Esophagus squamous epithelium (tissue), 5 donors: ENCODE results near the gene CACNA1D. TPM values are rescaled to one million over a fixed set of nuclear protein-coding genes. Genes with fewer than 3 reads are reported as not detected.
"Not testable (repeated sequence)": the region's sequence is repeated elsewhere in the genome, so short reads cannot be mapped to it uniquely, and the experiment has no call there.

Experiments
- DNase-seq: peaks from one replicate; lab custom pipeline; 2025; lab: John Stamatoyannopoulos, UW
- H3K27ac ChIP-seq, 4 donors: fragments of 200-600 bp; sonication (generic); one replicate each; pipeline ENCODE4 v1.5.1; 2016 to 2019; ENCODE audit warnings: mild to moderate bottlenecking in 1 of 4
- H3K27me3 ChIP-seq, 4 donors: fragments of 200-600 bp; sonication (generic); 1 replicate in 3 of 4; 2 replicates in 1 of 4; pipeline versions ENCODE4 v1.5.1 to v1.6.0; 2017 to 2021; ENCODE audit warnings: antibody characterized with exemption in 1 of 4
- H3K36me3 ChIP-seq, 3 donors: fragments of 200-600 bp; sonication (generic); one replicate each; pipeline ENCODE4 v1.5.1; 2016 to 2019
- H3K4me1 ChIP-seq, 3 donors: fragments of 200-600 bp; sonication (generic); one replicate each; pipeline ENCODE4 v1.5.1; 2017 to 2019
- H3K4me3 ChIP-seq, 4 donors: fragments of 200-600 bp; sonication (generic); 1 replicate in 3 of 4; 2 replicates in 1 of 4; pipeline ENCODE4 v1.5.1; 2016 to 2019; ENCODE audit warnings: mild to moderate bottlenecking in 2 of 4, moderate library complexity in 1 of 4
- H3K9me3 ChIP-seq, 3 donors: fragments of 200-600 bp; sonication (generic); one replicate each; pipeline ENCODE4 v1.5.1; 2016 to 2019
- CTCF ChIP-seq, 6 experiments: fragments of 450-650 bp in 4 of 6; fragments of 200-600 bp in 2 of 6; sonication (generic) in 2 of 6; IDR thresholded peaks; one replicate each; pipeline ENCODE4 v1.5.1; 2016 to 2019; ENCODE audit warnings: antibody characterized with exemption in 6 of 6, mild to moderate bottlenecking in 4 of 6, moderate library complexity in 4 of 6
- POLR2A ChIP-seq, 4 donors: fragments of 450-650 bp; IDR thresholded peaks; one replicate each; pipeline ENCODE4 v1.6.1; 2017; ENCODE audit warnings: antibody characterized with exemption in 4 of 4, mild to moderate bottlenecking in 4 of 4, moderate library complexity in 3 of 4
- WGBS, 2 donors: methylation state at CpG; one replicate each; pipeline ENCODE4 v1.1.5; 2018; 5-methylcytosine and 5-hydroxymethylcytosine counted together
- intact Hi-C: fragments of 100-400 bp; cut with DNase I; formaldehyde crosslinking; loops from one replicate; pipeline ENCODE4 v1.15.0; 2022
- total RNA-seq, 4 donors: library from RNA; depleted of rRNA; stranded (reverse); fragments of >200 nt; gene quantifications; one replicate each; pipeline ENCODE4 v1.1.0, GENCODE V29; 2016
- donor health status: DM: yes; HTN: yes; CAD: no.

The CACNA1D gene
- total RNA-seq, 4 donors from 2014 or later, result 0.56 to 4.5 (median 3.1) TPM

- DNase-seq, result no peak
- WGBS, 2 donors, result 50% methylated on average over 1 of the region's 2 CpGs; no CpG with 5 or more reads in 1 of the 2 donors
- intact Hi-C loops, result no loop called here
- peaks cover 0 to 11% (median 0%) of the 10 kb centered on the region in 4 donors for H3K27me3 ChIP-seq
- H3K36me3 ChIP-seq, result no peaks in the 10 kb centered on the region
- H3K9me3 ChIP-seq, result no peaks in the 10 kb centered on the region
- no peak overlapping the region for H3K27ac ChIP-seq
- H3K4me3 ChIP-seq, result no peak overlapping the region
- TF ChIP-seq CTCF (IDR thresholded peaks at IDR 0.05) (no peak), POLR2A (IDR thresholded peaks at IDR 0.05) (no peak)
- no peaks in the 10 kb centered on the region for H3K4me1 ChIP-seq
Observed at GRCh38 chr3:53473422-53473821, 21.0 kb upstream of the CACNA1D start.

GRCh38 chr3:53476372-53476771 is 18.0 kb upstream of the CACNA1D start:
- H3K9me3 ChIP-seq, intact Hi-C loops, DNase-seq, H3K4me3 ChIP-seq, H3K27ac ChIP-seq, H3K4me1 ChIP-seq, H3K36me3 ChIP-seq: not testable (repeated sequence)
- peaks cover 0 to 25% (median 0%) of the 10 kb centered on the region in 4 donors for H3K27me3 ChIP-seq
- WGBS, 2 donors, result 82 to 92% methylated on average over 3 of the region's 3 CpGs

GRCh38 chr3:53477689-53478088 is 16.7 kb upstream of the CACNA1D start:
- H3K27me3 ChIP-seq, result peaks cover 0 to 25% (median 0%) of the 10 kb centered on the region in 4 donors
- DNase-seq, H3K9me3 ChIP-seq, H3K27ac ChIP-seq, H3K4me1 ChIP-seq, H3K36me3 ChIP-seq, H3K4me3 ChIP-seq, intact Hi-C loops: not testable (repeated sequence)
- WGBS, 2 donors, result 67 to 73% methylated on average over 1 of the region's 1 CpG

- no peak for TF ChIP-seq POLR2A (IDR thresholded peaks at IDR 0.05)
- TF ChIP-seq CTCF (IDR thresholded peaks at IDR 0.05), result no peak
- Histone ChIP-seq H3K4me3 (no peak overlapping the region), H3K4me1 (no peaks in the 10 kb centered on the region), H3K9me3 (no peaks in the 10 kb centered on the region), H3K27ac (no peak overlapping the region), H3K36me3 (no peaks in the 10 kb centered on the region), H3K27me3 (peaks cover 0 to 23% (median 0%) of the 10 kb centered on the region in 4 donors)
- intact Hi-C loops, result no loop called here
- WGBS, 2 donors, result 33 to 55% methylated on average over 1 of the region's 1 CpG
- no peak for DNase-seq
Observed at GRCh38 chr3:53478166-53478830, 16.1 kb upstream of the CACNA1D start.

GRCh38 chr3:53478921-53479664 is 15.3 kb upstream of the CACNA1D start:
- Histone ChIP-seq H3K27me3 (peaks cover 0 to 18% (median 0%) of the 10 kb centered on the region in 4 donors), H3K4me3 (no peak overlapping the region), H3K27ac (no peak overlapping the region), H3K4me1 (no peaks in the 10 kb centered on the region), H3K36me3 (no peaks in the 10 kb centered on the region), H3K9me3 (no peaks in the 10 kb centered on the region)
- no peak for TF ChIP-seq POLR2A (IDR thresholded peaks at IDR 0.05)
- DNase-seq, result no peak
- intact Hi-C loops, result no loop called here
- WGBS, 2 donors, result 63 to 75% methylated on average over 3 to 4 of the region's 4 CpGs

GRCh38 chr3:53482227-53482626 is 12.2 kb upstream of the CACNA1D start:
- no peak for DNase-seq
- H3K36me3 ChIP-seq, result no peaks in the 10 kb centered on the region
- no peaks in the 10 kb centered on the region for H3K9me3 ChIP-seq
- TF ChIP-seq CTCF (IDR thresholded peaks at IDR 0.05), result no peak
- TF ChIP-seq POLR2A (IDR thresholded peaks at IDR 0.05), result no peak
- intact Hi-C loops, result no loop called here
- WGBS, 2 donors, result 83 to 100% methylated on average over 1 of the region's 1 CpG
- H3K27me3 ChIP-seq, result peaks cover 0 to 18% (median 0%) of the 10 kb centered on the region in 4 donors
- no peaks in the 10 kb centered on the region for H3K4me1 ChIP-seq
- H3K4me3 ChIP-seq, result no peak overlapping the region
- H3K27ac ChIP-seq, result no peak overlapping the region
